GM12891 (cell line): ENCODE results near the gene MGLL.

Experiments
- PAX5 ChIP-seq: IDR thresholded peaks from 2 replicates; pipeline ENCODE4 v1.6.1; 2011; ENCODE audit warnings: low read length, moderate library complexity, mild to moderate bottlenecking; ENCODE audit not compliant: insufficient read depth, severe bottlenecking
- POLR2A ChIP-seq: IDR thresholded peaks from 2 replicates; pipeline ENCODE4 v1.6.1; 2011; ENCODE audit warnings: low read depth, low read length, control low read depth
- POLR2AphosphoS5 ChIP-seq: IDR thresholded peaks from 2 replicates; pipeline ENCODE4 v1.6.1; 2011; ENCODE audit warnings: low read depth, low read length, control low read depth
- POU2F2 ChIP-seq: IDR thresholded peaks from 2 replicates; pipeline ENCODE4 v1.6.1; 2011; ENCODE audit warnings: low read depth, mild to moderate bottlenecking, control low read depth, low read length, moderate library complexity

DNA sequence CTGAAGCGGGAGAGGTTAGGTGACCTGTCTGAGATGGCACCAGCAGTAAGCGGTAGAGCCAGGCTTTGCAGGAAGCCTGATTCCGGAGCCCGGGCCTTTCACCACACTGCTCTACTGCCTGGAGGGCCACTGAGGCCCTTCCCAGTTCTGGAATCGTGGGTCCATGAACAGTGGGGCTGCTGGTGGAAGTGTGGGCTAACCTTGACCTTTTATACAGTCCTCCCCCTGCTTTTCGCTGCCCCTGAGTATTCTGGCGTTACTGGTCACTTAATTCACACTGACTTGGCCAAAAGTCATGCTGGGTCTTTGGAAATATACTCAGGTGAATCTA lies 152.1 kb downstream of the MGLL start:
- TF ChIP-seq POLR2A (no peak), POLR2AphosphoS5 (no peak), POU2F2 (no peak), PAX5 (no peak)
